Left lung (tissue), 10 donors: Measurements from ENCODE around the gene DEFB119. TPM values are rescaled to one million over a fixed set of nuclear protein-coding genes. Genes with fewer than 3 reads are reported as not detected.

Experiments
- ATAC-seq: fragments of 200-7000 bp; cut with Tn5 transposase; one replicate; pipeline ENCODE4 v1.9.1; 2020; ENCODE audit warnings: moderate library complexity
- DNase-seq, 4 donors: peaks; one replicate each; pipeline ENCODE4 v3.0.0-alpha.2; 2013 to 2020
- H3K27ac ChIP-seq, 2 donors: fragments of 200-600 bp; sonication (generic) in 1 of 2; one replicate each; pipeline versions ENCODE4 v1.5.0 to v1.8.0; 2020 to 2021
- H3K27me3 ChIP-seq, 2 donors: fragments of 200-600 bp; sonication (generic) in 1 of 2; one replicate each; pipeline versions ENCODE4 v1.5.0 to v1.8.0; 2020 to 2021
- H3K36me3 ChIP-seq, 2 donors: fragments of 200-600 bp; sonication (generic) in 1 of 2; one replicate each; pipeline versions ENCODE4 v1.5.0 to v1.8.0; 2020 to 2021
- H3K4me1 ChIP-seq, 2 donors: fragments of 200-600 bp; one replicate each; pipeline ENCODE4 v1.8.0; 2021
- H3K4me3 ChIP-seq, 2 donors: fragments of 200-600 bp; sonication (generic) in 1 of 2; one replicate each; pipeline versions ENCODE4 v1.5.0 to v1.8.0; 2020 to 2021; ENCODE audit warnings: mild to moderate bottlenecking in 1 of 2
- H3K9me3 ChIP-seq, 2 donors: fragments of 200-600 bp; sonication (generic) in 1 of 2; one replicate each; pipeline versions ENCODE4 v1.5.0 to v1.8.0; 2020 to 2021
- intact Hi-C, 2 donors: fragments of 100-400 bp; cut with DNase I; formaldehyde crosslinking; loops; one replicate each; pipeline versions ENCODE4 v1.11.2 to v1.14.2; 2022
- polyA plus RNA-seq, 6 donors: library from polyadenylated mRNA; unstranded; fragments of 120-200 nt; gene quantifications; one replicate each; pipeline ENCODE4 v1.2.1, GENCODE V29; 2013; ENCODE audit not compliant: insufficient read length in 6 of 6
- total RNA-seq, 2 donors: library from RNA; stranded (reverse); fragmentation: NEBNext Ultra II Directional; extraction: Animal tissue kit (Norgen Biotek cat#: 25700); gene quantifications; one replicate each; pipeline ENCODE4 v1.2.1, GENCODE V29; 2021
- TF ChIP-seq, protein P1 (sequence below), 2 donors: fragments of 200-600 bp; sonication (generic) in 1 of 2; IDR thresholded peaks; one replicate each; pipeline versions ENCODE4 v1.5.0 to v1.8.0; 2021; ENCODE audit warnings: antibody characterized with exemption in 2 of 2
- donor health status: DM: no; HTN: yes; CAD: no.
- donor health status: DM: no; HTN: no; CAD: no.

Gene DEFB119
- total and polyA plus RNA-seq, 8 donors = not detected

GRCh38 chr20:31415653-31416052, 25.3 kb upstream of the DEFB119 start:
- Histone ChIP-seq H3K4me1 (no peaks in the 10 kb centered on the region), H3K27ac (no peak overlapping the region), H3K4me3 (no peak overlapping the region), H3K36me3 (no peaks in the 10 kb centered on the region), H3K9me3 (no peaks in the 10 kb centered on the region), H3K27me3 (no peaks in the 10 kb centered on the region)
- ATAC-seq (no peak), DNase-seq (no peak)
- TF ChIP-seq, protein P1, sequence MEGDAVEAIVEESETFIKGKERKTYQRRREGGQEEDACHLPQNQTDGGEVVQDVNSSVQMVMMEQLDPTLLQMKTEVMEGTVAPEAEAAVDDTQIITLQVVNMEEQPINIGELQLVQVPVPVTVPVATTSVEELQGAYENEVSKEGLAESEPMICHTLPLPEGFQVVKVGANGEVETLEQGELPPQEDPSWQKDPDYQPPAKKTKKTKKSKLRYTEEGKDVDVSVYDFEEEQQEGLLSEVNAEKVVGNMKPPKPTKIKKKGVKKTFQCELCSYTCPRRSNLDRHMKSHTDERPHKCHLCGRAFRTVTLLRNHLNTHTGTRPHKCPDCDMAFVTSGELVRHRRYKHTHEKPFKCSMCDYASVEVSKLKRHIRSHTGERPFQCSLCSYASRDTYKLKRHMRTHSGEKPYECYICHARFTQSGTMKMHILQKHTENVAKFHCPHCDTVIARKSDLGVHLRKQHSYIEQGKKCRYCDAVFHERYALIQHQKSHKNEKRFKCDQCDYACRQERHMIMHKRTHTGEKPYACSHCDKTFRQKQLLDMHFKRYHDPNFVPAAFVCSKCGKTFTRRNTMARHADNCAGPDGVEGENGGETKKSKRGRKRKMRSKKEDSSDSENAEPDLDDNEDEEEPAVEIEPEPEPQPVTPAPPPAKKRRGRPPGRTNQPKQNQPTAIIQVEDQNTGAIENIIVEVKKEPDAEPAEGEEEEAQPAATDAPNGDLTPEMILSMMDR (IDR thresholded peaks at IDR 0.05) = no peak
- intact Hi-C loops = no loop called here

GRCh38 chr20:31414381-31414780, 24.0 kb upstream of the DEFB119 start:
- H3K27ac ChIP-seq = no peak overlapping the region
- no peak for DNase-seq
- H3K4me1 ChIP-seq = no peaks in the 10 kb centered on the region
- no peaks in the 10 kb centered on the region for H3K9me3 ChIP-seq
- H3K4me3 ChIP-seq = no peak overlapping the region
- intact Hi-C loops = no loop called here
- peaks cover 0 to under 1% of the 10 kb centered on the region in 2 donors for H3K27me3 ChIP-seq
- no peaks in the 10 kb centered on the region for H3K36me3 ChIP-seq
- TF ChIP-seq, protein P1 (IDR thresholded peaks at IDR 0.05) = no peak
- ATAC-seq = no peak

- DNase-seq (no peak), ATAC-seq (no peak)
- peaks cover 0 to 7% of the 10 kb centered on the region in 2 donors for H3K27me3 ChIP-seq
- intact Hi-C loops = no loop called here
- H3K4me1 ChIP-seq = no peaks in the 10 kb centered on the region
- TF ChIP-seq, protein P1 (IDR thresholded peaks at IDR 0.05) = no peak
- H3K9me3 ChIP-seq = no peaks in the 10 kb centered on the region
- no peak overlapping the region for H3K4me3 ChIP-seq
- no peaks in the 10 kb centered on the region for H3K36me3 ChIP-seq
- H3K27ac ChIP-seq = no peak overlapping the region
Observed at GRCh38 chr20:31410011-31410410, 19.6 kb upstream of the DEFB119 start.

DNA sequence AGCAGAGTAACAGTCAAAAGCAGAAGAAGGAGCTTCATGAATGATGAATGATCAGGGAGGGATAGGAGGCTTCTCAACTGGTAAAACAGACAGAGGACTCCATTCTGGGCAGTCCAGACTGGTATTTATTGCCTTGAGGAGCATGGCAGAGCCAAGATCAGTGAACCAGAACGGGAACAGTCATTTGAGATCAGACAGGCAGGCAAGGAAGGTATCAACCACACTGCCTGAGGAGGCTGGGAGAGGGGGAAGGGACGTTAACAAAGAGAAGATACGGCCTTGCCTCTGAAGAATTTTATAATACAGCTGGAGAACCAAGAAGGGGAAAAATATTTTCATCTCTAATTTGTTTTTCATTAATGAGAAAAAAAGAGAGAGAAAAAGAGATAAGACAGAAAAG, 15.7 kb upstream of the DEFB119 start, which contains the start of gene DEFB121:
DEFB121 (minus strand) TSS at position 101 of the 400 bp plus-strand sequence; CDS start at position 38, 63 bp downstream.
- intact Hi-C loops = no loop called here
- Histone ChIP-seq H3K4me1 (no peaks in the 10 kb centered on the region), H3K27ac (no peak within 1 kb of the TSS), H3K36me3 (no peaks in the 10 kb centered on the region), H3K4me3 (no peak within 1 kb of the TSS), H3K27me3 (peaks cover 0 to 7% of the 10 kb centered on the region in 2 donors), H3K9me3 (no peaks in the 10 kb centered on the region)
- TF ChIP-seq, protein P1 (IDR thresholded peaks at IDR 0.05) = no peak
- no peak for ATAC-seq
- DNase-seq = no peak

GRCh38 chr20:31403886-31404285, 13.5 kb upstream of the DEFB119 start:
- no peak for ATAC-seq
- intact Hi-C loops = no loop called here
- DNase-seq = no peak
- H3K27me3 ChIP-seq = peaks cover 0 to 2% of the 10 kb centered on the region in 2 donors
- H3K9me3 ChIP-seq = no peaks in the 10 kb centered on the region
- no peak overlapping the region for H3K27ac ChIP-seq
- TF ChIP-seq, protein P1 (IDR thresholded peaks at IDR 0.05) = no peak
- no peak overlapping the region for H3K4me3 ChIP-seq
- no peaks in the 10 kb centered on the region for H3K36me3 ChIP-seq
- no peaks in the 10 kb centered on the region for H3K4me1 ChIP-seq
